CD4-positive, alpha-beta T cell (primary cell): ENCODE measurements around the gene CDH4. TPM values are rescaled to one million over a fixed set of nuclear protein-coding genes. Genes with fewer than 3 reads are reported as not detected.

Experiments used
- ATAC-seq: fragments of 200-7000 bp; cut with Tn5 transposase; one replicate; pipeline ENCODE4 v1.10.0; 2022; ENCODE audit warnings: mild to moderate bottlenecking; ENCODE audit not compliant: poor library complexity
- CTCF ChIA-PET: fragments of 350-600 bp; sonication (Branson Sonifier 250); formaldehyde crosslinking; loops from one replicate; lab custom pipeline; 2021; ENCODE audit warnings: antibody characterized with exemption, inconsistent platforms; lab: Charles Lee
- POLR2A ChIA-PET: fragments of 350-600 bp; sonication (Branson Sonifier 250); formaldehyde crosslinking; loops from one replicate; lab custom pipeline; 2021; ENCODE audit warnings: antibody characterized with exemption, inconsistent platforms; lab: Charles Lee
- DNase-seq, 14 experiments: peaks; one replicate each; pipeline ENCODE4 v3.0.0-alpha.2; 2013 to 2020; ENCODE audit warnings: mixed read lengths in 2 of 14
- H3K27ac ChIP-seq, 2 donors: one replicate each; pipeline versions ENCODE4 v1.5.1 to v1.7.0; 2013; ENCODE audit warnings: low read length in 2 of 2, low read depth in 1 of 2, mild to moderate bottlenecking in 1 of 2
- H3K27me3 ChIP-seq, 2 experiments: 1 replicate in 1 of 2; 2 replicates in 1 of 2; pipeline versions ENCODE4 v1.6.1 to v1.7.0; 2013; ENCODE audit warnings: low read length in 2 of 2, control low read depth in 1 of 2, mild to moderate bottlenecking in 1 of 2, moderate library complexity in 1 of 2; ENCODE audit not compliant: insufficient read depth in 2 of 2, control insufficient read depth in 1 of 2
- H3K36me3 ChIP-seq: one replicate; pipeline ENCODE4 v1.6.1; 2013; ENCODE audit warnings: low read length, control low read depth; ENCODE audit not compliant: insufficient read depth
- H3K4me1 ChIP-seq: one replicate; pipeline ENCODE4 v1.6.1; 2013; ENCODE audit warnings: low read length, control low read depth; ENCODE audit not compliant: insufficient read depth
- H3K4me3 ChIP-seq: one replicate; pipeline ENCODE4 v1.5.1; 2013; ENCODE audit warnings: mild to moderate bottlenecking, low read length, moderate library complexity
- H3K9me3 ChIP-seq, 2 experiments: 1 replicate in 1 of 2; 2 replicates in 1 of 2; pipeline versions ENCODE4 v1.6.1 to v1.7.0; 2013; ENCODE audit warnings: low read length in 2 of 2, mild to moderate bottlenecking in 2 of 2, control low read depth in 1 of 2, moderate library complexity in 1 of 2; ENCODE audit not compliant: control insufficient read depth in 1 of 2, insufficient read depth in 1 of 2
- H3K27ac Mint-ChIP-seq: one replicate; pipeline ENCODE4 v1.8.0; 2020; ENCODE audit warnings: mixed read lengths
- H3K27me3 Mint-ChIP-seq: one replicate; pipeline ENCODE4 v1.8.0; 2021; ENCODE audit warnings: mixed read lengths
- H3K36me3 Mint-ChIP-seq: one replicate; pipeline ENCODE4 v1.8.0; 2021; ENCODE audit warnings: low read depth, mixed read lengths
- H3K4me1 Mint-ChIP-seq: one replicate; pipeline ENCODE4 v1.8.0; 2021; ENCODE audit warnings: low read depth, mixed read lengths
- H3K4me3 Mint-ChIP-seq: one replicate; pipeline ENCODE4 v1.8.0; 2020; ENCODE audit warnings: mild to moderate bottlenecking, mixed read lengths
- H3K9me3 Mint-ChIP-seq: one replicate; pipeline ENCODE4 v1.8.0; 2020; ENCODE audit warnings: mixed read lengths
- CTCF ChIP-seq: fragments of 200-600 bp; IDR thresholded peaks from one replicate; pipeline ENCODE4 v1.8.0; 2022; ENCODE audit warnings: antibody characterized with exemption, mild to moderate bottlenecking
- intact Hi-C, 2 experiments: fragments of 100-400 bp; cut with DNase I in 1 of 2; cut with micrococcal nuclease in 1 of 2; formaldehyde crosslinking; loops; one replicate each; pipeline versions ENCODE4 v1.15.1 to v1.9.0; 2023 to 2025; cut with DNase I, micrococcal nuclease
- total RNA-seq, 174 experiments: library from RNA in 2 of 174; stranded (reverse) in 2 of 174; gene quantifications; one replicate each; pipeline ENCODE4 v1.2.3 and lab custom pipeline; 2021 to 2026

CDH4 gene
- total RNA-seq, 2 experiments from 2014 or later = 0.11 TPM

- Mint-ChIP-seq H3K4me3 (no peak overlapping the region), H3K36me3 (no peaks in the 10 kb centered on the region), H3K27ac (no peak overlapping the region), H3K9me3 (peaks cover 5% of the 10 kb centered on the region), H3K4me1 (no peaks in the 10 kb centered on the region), H3K27me3 (peaks cover 8% of the 10 kb centered on the region)
- no peak for TF ChIP-seq CTCF
- ChIA-PET POLR2A (no interaction called here), CTCF (no interaction called here)
- no peak for DNase-seq
- Histone ChIP-seq H3K27me3 (peaks cover 0 to 5% of the 10 kb centered on the region in 2 experiments), H3K4me1 (no peaks in the 10 kb centered on the region), H3K27ac (no peak overlapping the region), H3K9me3 (peaks cover 0 to 39% of the 10 kb centered on the region in 2 experiments), H3K36me3 (no peaks in the 10 kb centered on the region), H3K4me3 (no peak overlapping the region)
- intact Hi-C loops = no loop called here
- no peak for ATAC-seq
These were observed 133.2 kb downstream of the CDH4 start for GRCh38 chr20:61385296-61385695.

GRCh38 chr20:61385731-61386130, 133.7 kb downstream of the CDH4 start:
- DNase-seq (no peak), ATAC-seq (no peak)
- H3K27me3 ChIP-seq = peaks cover 0 to 5% of the 10 kb centered on the region in 2 experiments
- Mint-ChIP-seq H3K36me3 (no peaks in the 10 kb centered on the region), H3K27ac (no peak overlapping the region), H3K4me1 (no peaks in the 10 kb centered on the region), H3K27me3 (peaks cover 8% of the 10 kb centered on the region), H3K4me3 (no peak overlapping the region), H3K9me3 (peaks cover 5% of the 10 kb centered on the region)
- H3K36me3 ChIP-seq = no peaks in the 10 kb centered on the region
- H3K27ac ChIP-seq = no peak overlapping the region
- no peak for TF ChIP-seq CTCF
- no peaks in the 10 kb centered on the region for H3K4me1 ChIP-seq
- intact Hi-C loops = no loop called here
- no peak overlapping the region for H3K4me3 ChIP-seq
- peaks cover 0 to 43% of the 10 kb centered on the region in 2 experiments for H3K9me3 ChIP-seq
- ChIA-PET CTCF (no interaction called here), POLR2A (no interaction called here)

- Histone ChIP-seq H3K4me3 (no peak overlapping the region), H3K9me3 (peaks cover 0 to 49% of the 10 kb centered on the region in 2 experiments), H3K4me1 (no peaks in the 10 kb centered on the region), H3K27ac (no peak overlapping the region), H3K36me3 (no peaks in the 10 kb centered on the region), H3K27me3 (peaks cover 0 to 5% of the 10 kb centered on the region in 2 experiments)
- H3K4me1 Mint-ChIP-seq = no peaks in the 10 kb centered on the region
- DNase-seq = no peak
- peaks cover 5% of the 10 kb centered on the region for H3K9me3 Mint-ChIP-seq
- peaks cover 8% of the 10 kb centered on the region for H3K27me3 Mint-ChIP-seq
- ATAC-seq = no peak
- H3K4me3 Mint-ChIP-seq = no peak overlapping the region
- intact Hi-C loops = no loop called here
- H3K36me3 Mint-ChIP-seq = no peaks in the 10 kb centered on the region
- ChIA-PET CTCF (no interaction called here), POLR2A (no interaction called here)
- no peak overlapping the region for H3K27ac Mint-ChIP-seq
- TF ChIP-seq CTCF = no peak
These were observed 135.3 kb downstream of the CDH4 start for GRCh38 chr20:61387204-61387953.
